Thymus (tissue), 11 donors: ENCODE data around the gene UGT1A3. TPM values are rescaled to one million over a fixed set of nuclear protein-coding genes. Genes with fewer than 3 reads are reported as not detected.

Experiments
- DNase-seq, 9 donors: peaks; one replicate each; pipeline ENCODE4 v3.0.0-alpha.2; 2013; ENCODE audit warnings: low spot score in 9 of 9, low read depth in 6 of 9, missing footprints in 1 of 9
- H3K27ac ChIP-seq, 2 donors: one replicate each; pipeline ENCODE4 v1.5.1; 2013; ENCODE audit warnings: control low read depth in 1 of 2, low read depth in 1 of 2, low read length in 1 of 2, mild to moderate bottlenecking in 1 of 2, moderate library complexity in 1 of 2
- H3K27me3 ChIP-seq, 2 donors: one replicate each; pipeline ENCODE4 v1.5.1; 2013; ENCODE audit warnings: low read length in 1 of 2; ENCODE audit not compliant: control insufficient read depth in 2 of 2, insufficient read depth in 1 of 2
- H3K36me3 ChIP-seq, 2 donors: one replicate each; pipeline ENCODE4 v1.5.1; 2013; ENCODE audit warnings: low read length in 1 of 2, mild to moderate bottlenecking in 1 of 2, moderate library complexity in 1 of 2; ENCODE audit not compliant: control insufficient read depth in 2 of 2, insufficient read depth in 2 of 2
- H3K4me1 ChIP-seq, 2 donors: one replicate each; pipeline ENCODE4 v1.5.1; 2013; ENCODE audit warnings: low read length in 2 of 2; ENCODE audit not compliant: control insufficient read depth in 2 of 2, insufficient read depth in 2 of 2
- H3K4me3 ChIP-seq, 2 donors: one replicate each; pipeline ENCODE4 v1.5.1; 2013; ENCODE audit warnings: low read length in 2 of 2, control low read depth in 1 of 2, mild to moderate bottlenecking in 1 of 2
- H3K9me3 ChIP-seq, 2 donors: one replicate each; pipeline ENCODE4 v1.5.1; 2013; ENCODE audit warnings: low read length in 1 of 2, mild to moderate bottlenecking in 1 of 2; ENCODE audit not compliant: control insufficient read depth in 2 of 2, insufficient read depth in 1 of 2
- WGBS: extraction: QIAGEN DNeasy Blood & Tissue Kit; methylation state at CpG from one replicate; pipeline ENCODE4 v1.1.7; 2013; 5-methylcytosine and 5-hydroxymethylcytosine counted together
- polyA plus RNA-seq: library from polyadenylated mRNA; stranded (reverse); fragments of 200-250 nt; gene quantifications from one replicate; pipeline ENCODE4 v1.2.3, GENCODE V29; 2013
- total RNA-seq: library from RNA; stranded (reverse); fragments of 120-200 nt; gene quantifications from one replicate; pipeline ENCODE4 v1.2.4, GENCODE V29; 2013
- donor health status: healthy.

Gene UGT1A3
- total and polyA plus RNA-seq, 2 donors: not detected

GRCh38 chr2:233779722-233780121 is 50.9 kb downstream of the UGT1A3 start:
- 96% methylated on average over 4 of the region's 4 CpGs for WGBS
- no peaks in the 10 kb centered on the region for H3K4me1 ChIP-seq
- no peaks in the 10 kb centered on the region for H3K9me3 ChIP-seq
- no peak overlapping the region for H3K4me3 ChIP-seq
- no peaks in the 10 kb centered on the region for H3K36me3 ChIP-seq
- no peak for DNase-seq
- H3K27me3 ChIP-seq: no peaks in the 10 kb centered on the region
- no peak overlapping the region for H3K27ac ChIP-seq

GRCh38 chr2:233780771-233781170 is 51.9 kb downstream of the UGT1A3 start:
- H3K4me1 ChIP-seq: no peaks in the 10 kb centered on the region
- H3K9me3 ChIP-seq: no peaks in the 10 kb centered on the region
- no peak for DNase-seq
- no peaks in the 10 kb centered on the region for H3K36me3 ChIP-seq
- 96% methylated on average over 4 of the region's 4 CpGs for whole genome bisulfite sequencing
- H3K27me3 ChIP-seq: no peaks in the 10 kb centered on the region
- H3K27ac ChIP-seq: no peak overlapping the region
- no peak overlapping the region for H3K4me3 ChIP-seq

- DNase-seq: no peak
- Histone ChIP-seq H3K27me3 (no peaks in the 10 kb centered on the region), H3K9me3 (no peaks in the 10 kb centered on the region), H3K4me3 (no peak overlapping the region), H3K36me3 (no peaks in the 10 kb centered on the region), H3K4me1 (no peaks in the 10 kb centered on the region), H3K27ac (no peak overlapping the region)
- 96% methylated on average over 7 of the region's 7 CpGs for WGBS
Measured at GRCh38 chr2:233789554-233789953, 60.7 kb downstream of the UGT1A3 start.

- 95% methylated on average over 18 of the region's 18 CpGs for WGBS
- DNase-seq: no peak
Measured at GRCh38 chr2:233791151-233791882, 62.5 kb downstream of the UGT1A3 start.

GRCh38 chr2:233791883-233792329 is 63.1 kb downstream of the UGT1A3 start:
- 88% methylated on average over 9 of the region's 9 CpGs for WGBS

More at GRCh38 chr2:233791151-233791882, 62.5 kb downstream of the UGT1A3 start:
- Histone ChIP-seq H3K4me1 (no peaks in the 10 kb centered on the region), H3K9me3 (no peaks in the 10 kb centered on the region), H3K36me3 (no peaks in the 10 kb centered on the region), H3K4me3 (no peak overlapping the region), H3K27me3 (no peaks in the 10 kb centered on the region), H3K27ac (no peak overlapping the region)

GRCh38 chr2:233792720-233793119 is 63.9 kb downstream of the UGT1A3 start:
- Histone ChIP-seq H3K27ac (no peak overlapping the region), H3K4me3 (no peak overlapping the region), H3K9me3 (no peaks in the 10 kb centered on the region), H3K4me1 (no peaks in the 10 kb centered on the region), H3K36me3 (no peaks in the 10 kb centered on the region), H3K27me3 (no peaks in the 10 kb centered on the region)
- 95% methylated on average over 7 of the region's 7 CpGs for WGBS
- no peak for DNase-seq

More at GRCh38 chr2:233791883-233792329, 63.1 kb downstream of the UGT1A3 start:
- Histone ChIP-seq H3K4me1 (no peaks in the 10 kb centered on the region), H3K4me3 (no peak overlapping the region), H3K9me3 (no peaks in the 10 kb centered on the region), H3K36me3 (no peaks in the 10 kb centered on the region), H3K27ac (no peak overlapping the region), H3K27me3 (no peaks in the 10 kb centered on the region)
- no peak for DNase-seq

- WGBS: 93% methylated on average over 18 of the region's 18 CpGs
- Histone ChIP-seq H3K4me1 (no peaks in the 10 kb centered on the region), H3K27ac (no peak overlapping the region), H3K9me3 (no peaks in the 10 kb centered on the region), H3K4me3 (no peak overlapping the region), H3K27me3 (no peaks in the 10 kb centered on the region), H3K36me3 (no peaks in the 10 kb centered on the region)
- no peak for DNase-seq
Measured at GRCh38 chr2:233793465-233794127, 64.8 kb downstream of the UGT1A3 start.

- H3K4me3 ChIP-seq: no peak overlapping the region
- DNase-seq: no peak
- no peaks in the 10 kb centered on the region for H3K27me3 ChIP-seq
- no peaks in the 10 kb centered on the region for H3K36me3 ChIP-seq
- 88% methylated on average over 17 of the region's 17 CpGs for WGBS
- peaks cover 0 to 2% of the 10 kb centered on the region in 2 donors for H3K9me3 ChIP-seq
- no peak overlapping the region for H3K27ac ChIP-seq
- no peaks in the 10 kb centered on the region for H3K4me1 ChIP-seq
Measured at GRCh38 chr2:233794128-233794658, 65.4 kb downstream of the UGT1A3 start.

GRCh38 chr2:233795735-233796171 is 66.9 kb downstream of the UGT1A3 start:
- Histone ChIP-seq H3K27me3 (no peaks in the 10 kb centered on the region), H3K36me3 (no peaks in the 10 kb centered on the region), H3K9me3 (peaks cover 0 to 4% of the 10 kb centered on the region in 2 donors), H3K4me1 (no peaks in the 10 kb centered on the region), H3K4me3 (no peak overlapping the region), H3K27ac (no peak overlapping the region)
- 96% methylated on average over 13 of the region's 13 CpGs for WGBS
- DNase-seq: no peak
